ENCODE measurements around the gene TYRP1. TPM values are rescaled to one million over a fixed set of nuclear protein-coding genes. Genes with fewer than 3 reads are reported as not detected.
"Not testable (repeated sequence)": the region's sequence is repeated elsewhere in the genome, so short reads cannot be mapped to it uniquely, and the experiment has no call there.

Gene TYRP1
- total RNA-seq = not detected in 2 replicates

- intact Hi-C loops (cut with micrococcal nuclease) = no loop called here
Observed at GRCh38 chr9:12693141-12693540, at the start of gene TYRP1. TSS of gene TYRP1 (plus strand) at chr9:12693385. CDS start at chr9:12693997, 612 bp downstream.

GRCh38 chr9:12643686-12644085, 49.5 kb upstream of the TYRP1 start:
- intact Hi-C loops (cut with micrococcal nuclease) = no loop called here

GRCh38 chr9:12648925-12649324, 44.3 kb upstream of the TYRP1 start:
- intact Hi-C loops (cut with micrococcal nuclease) = no loop called here

- intact Hi-C loops (cut with micrococcal nuclease) = no loop called here
Observed at GRCh38 chr9:12651125-12651524, 42.1 kb upstream of the TYRP1 start.

GRCh38 chr9:12652973-12653372, 40.2 kb upstream of the TYRP1 start:
- intact Hi-C loops (cut with micrococcal nuclease) = no loop called here

GRCh38 chr9:12656803-12657202, 36.4 kb upstream of the TYRP1 start:
- intact Hi-C loops (cut with micrococcal nuclease) = no loop called here

GRCh38 chr9:12657233-12657632, 36.0 kb upstream of the TYRP1 start:
- intact Hi-C loops (cut with micrococcal nuclease) = no loop called here

GRCh38 chr9:12657998-12658397, 35.2 kb upstream of the TYRP1 start:
- intact Hi-C loops (cut with micrococcal nuclease) = no loop called here

- intact Hi-C loops (cut with micrococcal nuclease) = no loop called here
Observed at GRCh38 chr9:12658531-12659209, 34.5 kb upstream of the TYRP1 start.

GRCh38 chr9:12659220-12659619, 34.0 kb upstream of the TYRP1 start:
- intact Hi-C loops (cut with micrococcal nuclease) = no loop called here

- intact Hi-C loops (cut with micrococcal nuclease) = no loop called here
Observed at GRCh38 chr9:12666813-12667212, 26.4 kb upstream of the TYRP1 start.

GRCh38 chr9:12667892-12668291, 25.3 kb upstream of the TYRP1 start:
- intact Hi-C loops (cut with micrococcal nuclease) = no loop called here

- intact Hi-C loops (cut with micrococcal nuclease) = no loop called here
Observed at GRCh38 chr9:12670006-12670405, 23.2 kb upstream of the TYRP1 start.

GRCh38 chr9:12674961-12675360, 18.2 kb upstream of the TYRP1 start:
- intact Hi-C loops (cut with micrococcal nuclease) = no loop called here

GRCh38 chr9:12677462-12678126, 15.6 kb upstream of the TYRP1 start:
- intact Hi-C loops (cut with micrococcal nuclease) = not testable (repeated sequence)

GRCh38 chr9:12680341-12680740, 12.8 kb upstream of the TYRP1 start:
- intact Hi-C loops (cut with micrococcal nuclease) = no loop called here

- intact Hi-C loops (cut with micrococcal nuclease) = no loop called here
Observed at GRCh38 chr9:12680757-12681156, 12.4 kb upstream of the TYRP1 start.

- intact Hi-C loops (cut with micrococcal nuclease) = no loop called here
Observed at GRCh38 chr9:12681620-12682019, 11.6 kb upstream of the TYRP1 start.

- intact Hi-C loops (cut with micrococcal nuclease) = no loop called here
Observed at GRCh38 chr9:12684974-12685373, 8.2 kb upstream of the TYRP1 start.

GRCh38 chr9:12689233-12689632, 4.0 kb upstream of the TYRP1 start:
- intact Hi-C loops (cut with micrococcal nuclease) = no loop called here

- intact Hi-C loops (cut with micrococcal nuclease) = no loop called here
Observed at GRCh38 chr9:12694013-12694412, 828 bp downstream of the TYRP1 start.

- intact Hi-C loops (cut with micrococcal nuclease) = no loop called here
Observed at GRCh38 chr9:12695474-12695873, 2.3 kb downstream of the TYRP1 start.
